K562 (cell line): Measurements from ENCODE around the gene DOCK1.

Experiments
- ARHGAP35 ChIP-seq: fragments of 450-650 bp; IDR thresholded peaks from 2 replicates; pipeline ENCODE4 v1.6.1; 2018; ENCODE audit not compliant: partially characterized antibody
- CAMTA2 ChIP-seq: fragments of 250-450 bp; sonication (Bioruptor Pico); conservative IDR thresholded peaks from 2 replicates; pipeline ENCODE4 v1.5.1; 2022
- CTCF ChIP-seq, 3 experiments: IDR thresholded peaks in 2 of 3; conservative IDR thresholded peaks in 1 of 3; 2 replicates each; pipeline ENCODE4 v1.5.1; 2011 to 2012; ENCODE audit warnings: low read length in 3 of 3, mild to moderate bottlenecking in 3 of 3, control low read depth in 2 of 3, improper control_type of control experiment in 1 of 3, inconsistent platforms in 1 of 3, low read depth in 1 of 3, mixed read lengths in 1 of 3, moderate library complexity in 1 of 3; ENCODE audit not compliant: insufficient read depth in 2 of 3
- FOXA3 ChIP-seq, 2 experiments: fragments of 450-650 bp in 1 of 2; sonication (generic) in 1 of 2; formaldehyde crosslinking; IDR thresholded peaks in 1 of 2; conservative IDR thresholded peaks in 1 of 2; 2 replicates each; pipeline versions ENCODE4 v1.4.0 to v1.8.0; 2020 to 2022; ENCODE audit warnings: mild to moderate bottlenecking in 2 of 2, missing genetic modification reagents in 1 of 2
- KDM1A ChIP-seq, 2 experiments: fragments of 450-650 bp; IDR thresholded peaks; 2 replicates each; pipeline ENCODE4 v1.6.1; 2016; ENCODE audit warnings: mild to moderate bottlenecking in 2 of 2
- POLR2A ChIP-seq: fragments of 450-650 bp; conservative IDR thresholded peaks from 2 replicates; pipeline ENCODE4 v1.6.1; 2016
- REST ChIP-seq, 2 experiments: fragments of 450-650 bp; formaldehyde crosslinking in 1 of 2; IDR thresholded peaks; 2 replicates each; pipeline versions ENCODE4 v1.4.0 to v1.6.1; 2014 to 2020; ENCODE audit warnings: mild to moderate bottlenecking in 2 of 2, borderline replicate concordance in 1 of 2, low read depth in 1 of 2
- SRF ChIP-seq, 2 experiments: fragments of 250-450, 450-650 bp in 1 of 2; sonication (Bioruptor Pico) in 1 of 2; sonication (generic) in 1 of 2; formaldehyde crosslinking; IDR thresholded peaks; 2 replicates each; pipeline versions ENCODE4 v1.5.0 to v1.5.1; 2020 to 2022; ENCODE audit warnings: mild to moderate bottlenecking in 1 of 2, missing genetic modification reagents in 1 of 2
- ZFP36 ChIP-seq: fragments of 150-350 bp; IDR thresholded peaks from 2 replicates; pipeline ENCODE4 v1.6.1; 2018; ENCODE audit warnings: low read length, low read depth; ENCODE audit not compliant: partially characterized antibody

GRCh38 chr10:126857178-126857806 is 47.9 kb upstream of the DOCK1 start:
- no peak for TF ChIP-seq REST (IDR thresholded peaks at IDR 0.05; ENCODE audit: borderline replicate concordance)
- no peak for TF ChIP-seq REST (CRISPR knock-in tag; IDR thresholded peaks at IDR 0.05; ENCODE audit: low read depth)
- TF ChIP-seq ZFP36: no peak
- TF ChIP-seq FOXA3 (CRISPR knock-in tag; conservative IDR thresholded peaks at IDR 0.05 in 1 of 2, IDR thresholded peaks at IDR 0.05 in 1 of 2): no peak
- no peak for TF ChIP-seq CTCF (IDR thresholded peaks at IDR 0.05 in 2 of 3, conservative IDR thresholded peaks at IDR 0.05 in 1 of 3; ENCODE audit: insufficient read depth in 2 of 3, low read depth in 1 of 3, low read length in 3 of 3)
- no peak for TF ChIP-seq CAMTA2
- TF ChIP-seq KDM1A (IDR thresholded peaks at IDR 0.05): no peak
- TF ChIP-seq SRF (CRISPR knock-in tag; IDR thresholded peaks at IDR 0.05): no peak
- no peak for TF ChIP-seq POLR2A
- no peak for TF ChIP-seq ARHGAP35
